Stimulated activated CD8-positive, alpha-beta memory T cell treated with anti-CD3 and anti-CD28 coated beads, Interleukin-4, amount 100 ng/mL, for 24 hours (primary cell): ENCODE results near the gene P4HTM.

Experiments
- DNase-seq: peaks from one replicate; pipeline ENCODE4 v3.0.0-alpha.2; 2020; ENCODE audit warnings: low read depth

Gene P4HTM, protein sequence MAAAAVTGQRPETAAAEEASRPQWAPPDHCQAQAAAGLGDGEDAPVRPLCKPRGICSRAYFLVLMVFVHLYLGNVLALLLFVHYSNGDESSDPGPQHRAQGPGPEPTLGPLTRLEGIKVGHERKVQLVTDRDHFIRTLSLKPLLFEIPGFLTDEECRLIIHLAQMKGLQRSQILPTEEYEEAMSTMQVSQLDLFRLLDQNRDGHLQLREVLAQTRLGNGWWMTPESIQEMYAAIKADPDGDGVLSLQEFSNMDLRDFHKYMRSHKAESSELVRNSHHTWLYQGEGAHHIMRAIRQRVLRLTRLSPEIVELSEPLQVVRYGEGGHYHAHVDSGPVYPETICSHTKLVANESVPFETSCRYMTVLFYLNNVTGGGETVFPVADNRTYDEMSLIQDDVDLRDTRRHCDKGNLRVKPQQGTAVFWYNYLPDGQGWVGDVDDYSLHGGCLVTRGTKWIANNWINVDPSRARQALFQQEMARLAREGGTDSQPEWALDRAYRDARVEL

DNA sequence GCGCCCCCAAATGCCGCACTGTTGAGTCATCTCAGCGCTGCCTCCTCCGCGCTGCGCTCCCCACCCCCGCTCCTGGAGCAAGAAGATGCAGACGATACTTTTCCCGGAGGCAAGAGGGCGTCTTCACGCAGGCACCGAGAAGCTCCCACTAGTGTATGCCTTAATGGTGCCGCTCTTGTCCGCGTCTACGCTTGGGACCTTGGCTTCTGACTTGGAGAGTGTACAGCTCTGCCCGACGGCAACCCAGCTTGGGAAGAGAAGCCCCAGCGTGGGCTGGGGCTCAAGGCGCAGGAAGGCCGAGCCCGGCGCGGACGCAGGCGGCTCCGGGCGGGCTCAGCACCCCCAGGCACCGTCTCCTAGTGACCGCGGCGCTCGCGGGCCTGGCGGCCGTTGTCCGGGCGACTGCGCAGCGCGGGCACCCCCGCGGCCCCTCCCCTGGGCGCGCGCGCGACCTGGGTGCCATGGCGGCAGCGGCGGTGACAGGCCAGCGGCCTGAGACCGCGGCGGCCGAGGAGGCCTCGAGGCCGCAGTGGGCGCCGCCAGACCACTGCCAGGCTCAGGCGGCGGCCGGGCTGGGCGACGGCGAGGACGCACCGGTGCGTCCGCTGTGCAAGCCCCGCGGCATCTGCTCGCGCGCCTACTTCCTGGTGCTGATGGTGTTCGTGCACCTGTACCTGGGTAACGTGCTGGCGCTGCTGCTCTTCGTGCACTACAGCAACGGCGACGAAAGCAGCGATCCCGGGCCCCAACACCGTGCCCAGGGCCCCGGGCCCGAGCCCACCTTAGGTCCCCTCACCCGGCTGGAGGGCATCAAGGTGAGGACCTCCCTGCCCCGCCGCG, at the start of gene P4HTM:
TSS of gene P4HTM (plus strand) at position 446 of the 840 bp plus-strand sequence. CDS start at position 462, 16 bp downstream.
- peak; percentile 76 for DNase-seq

DNA sequence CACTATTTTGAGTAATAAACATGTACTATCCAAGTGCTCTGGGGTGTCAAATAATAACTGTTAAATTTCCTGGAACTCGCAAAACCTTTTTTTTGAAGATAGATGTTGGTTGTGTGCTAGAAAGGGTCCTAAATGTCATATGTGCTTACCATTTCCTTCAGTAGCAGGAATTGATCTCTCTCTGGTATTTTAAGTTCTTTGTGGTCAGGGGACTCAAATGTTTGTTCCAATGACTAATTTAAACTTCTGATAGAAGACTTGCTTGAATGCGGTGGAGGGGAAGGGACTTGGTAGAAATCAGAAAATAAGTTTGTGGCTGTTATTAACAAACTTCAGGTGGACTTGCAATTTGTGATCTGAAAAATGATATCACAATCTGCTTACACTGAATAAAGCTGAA, 44.6 kb upstream of the P4HTM start:
- DNase-seq = no peak

DNA sequence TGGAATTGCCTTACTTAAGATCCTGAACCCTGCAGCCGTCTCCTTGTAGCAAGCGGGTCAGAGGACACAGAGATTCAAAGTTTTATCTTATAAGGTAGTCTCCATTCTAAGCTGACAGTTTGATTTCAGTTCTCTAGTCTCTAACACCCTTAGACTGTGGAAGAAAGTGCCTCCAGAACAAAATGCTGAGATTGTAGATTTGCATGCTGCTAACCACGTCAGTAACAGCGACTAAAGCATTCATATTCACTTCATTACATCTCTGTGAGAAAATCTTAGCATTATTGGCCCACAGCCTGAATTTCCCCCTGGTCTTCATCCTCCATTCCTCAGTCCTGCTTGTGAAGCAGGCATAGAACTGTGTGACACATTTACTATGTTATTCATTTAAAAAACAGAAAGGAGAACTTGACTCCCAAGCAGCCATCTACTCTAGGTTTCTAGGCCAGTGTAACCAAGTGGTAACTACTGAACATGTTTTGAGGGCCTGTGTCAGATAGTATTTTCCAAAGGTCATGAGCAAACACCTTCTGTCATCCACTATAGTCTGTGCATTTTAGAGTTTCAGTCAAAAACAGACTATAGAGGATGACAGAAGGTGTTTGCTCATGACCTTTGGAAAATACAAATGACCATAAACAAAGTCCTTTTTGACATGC, 44.0 kb upstream of the P4HTM start:
- no peak for DNase-seq

DNA sequence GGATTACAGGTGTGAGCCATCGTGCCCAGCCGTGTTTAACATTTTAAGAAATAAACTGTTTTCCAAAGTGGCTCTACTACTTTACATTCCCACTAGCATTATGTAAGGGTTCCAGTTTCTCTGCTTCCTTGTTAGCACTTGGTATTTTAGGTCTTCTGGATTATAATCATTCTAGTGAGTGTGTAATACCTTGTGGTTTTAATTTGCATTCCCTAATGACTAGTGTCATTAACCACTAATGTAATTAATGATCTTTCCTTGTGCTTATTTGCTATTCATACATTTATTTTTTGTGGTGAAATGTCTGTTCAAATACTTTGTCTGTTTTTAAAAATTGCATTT, 40.7 kb upstream of the P4HTM start:
- no peak for DNase-seq

DNA sequence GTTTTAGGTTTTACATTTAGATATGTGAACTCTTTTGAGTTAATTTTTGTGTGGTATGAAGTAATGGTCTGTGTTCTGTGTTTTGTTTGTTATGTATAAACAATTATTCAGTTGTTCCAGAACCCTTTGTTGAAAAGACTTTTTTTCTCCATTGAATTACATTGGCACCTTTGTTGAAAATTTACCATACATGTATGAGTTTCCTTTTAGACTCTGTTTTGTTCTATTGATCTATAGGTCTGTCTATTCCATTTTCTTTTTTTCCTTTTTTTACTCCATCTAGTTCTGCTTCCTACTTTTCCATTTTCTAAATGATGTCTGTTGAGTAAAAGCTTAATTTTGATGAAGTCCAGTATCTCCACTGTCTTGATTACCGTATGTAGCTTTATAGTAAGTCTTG, 40.0 kb upstream of the P4HTM start:
- no peak for DNase-seq

DNA sequence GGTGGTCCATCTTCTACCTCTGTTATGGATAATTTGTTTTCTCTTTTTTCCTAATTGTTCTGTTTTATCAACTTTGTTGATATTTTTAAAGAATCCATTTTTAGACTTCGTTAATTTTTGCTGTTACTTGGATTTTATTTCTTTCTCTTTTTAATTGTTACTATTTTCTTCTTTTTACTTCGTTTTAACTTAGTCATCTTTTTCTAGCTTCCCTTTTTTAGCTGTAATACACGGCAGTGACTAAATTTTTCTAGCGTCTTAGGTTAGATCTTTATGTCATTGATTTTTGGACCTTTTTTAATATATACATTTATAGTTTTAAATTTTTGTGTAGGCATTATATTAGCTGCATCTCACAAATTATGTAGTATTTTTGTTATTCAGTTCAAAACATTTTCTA, 38.3 kb upstream of the P4HTM start:
- no peak for DNase-seq

DNA sequence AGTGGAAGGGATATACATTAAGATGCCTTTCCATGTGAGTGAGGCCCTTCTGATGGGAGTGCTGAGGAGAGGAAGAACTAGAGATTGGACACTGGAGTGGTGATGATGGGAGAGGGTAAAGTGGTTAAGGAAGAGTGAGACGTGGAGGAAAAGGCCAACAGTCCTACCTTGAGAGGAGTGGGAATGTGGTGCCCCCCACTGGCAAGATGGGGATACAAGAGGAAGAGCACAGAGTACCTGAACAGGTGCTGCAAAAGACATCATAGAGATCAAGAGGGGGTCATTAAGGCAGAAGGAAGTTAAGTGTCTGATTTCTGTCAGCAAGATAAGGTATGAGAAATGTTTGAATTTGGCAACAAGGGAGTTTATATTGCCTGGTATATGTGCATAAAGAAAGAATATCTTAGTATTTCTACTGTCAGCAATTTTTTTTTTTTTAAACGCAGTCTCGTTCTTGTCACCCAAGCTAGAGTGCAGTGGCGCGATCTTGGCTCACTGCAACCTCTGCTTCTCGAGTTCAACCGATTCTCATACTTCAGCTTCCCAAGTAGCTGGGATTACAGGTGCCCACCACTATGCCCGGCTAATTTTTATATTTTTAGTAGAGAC, 37.4 kb upstream of the P4HTM start:
- no peak for DNase-seq

DNA sequence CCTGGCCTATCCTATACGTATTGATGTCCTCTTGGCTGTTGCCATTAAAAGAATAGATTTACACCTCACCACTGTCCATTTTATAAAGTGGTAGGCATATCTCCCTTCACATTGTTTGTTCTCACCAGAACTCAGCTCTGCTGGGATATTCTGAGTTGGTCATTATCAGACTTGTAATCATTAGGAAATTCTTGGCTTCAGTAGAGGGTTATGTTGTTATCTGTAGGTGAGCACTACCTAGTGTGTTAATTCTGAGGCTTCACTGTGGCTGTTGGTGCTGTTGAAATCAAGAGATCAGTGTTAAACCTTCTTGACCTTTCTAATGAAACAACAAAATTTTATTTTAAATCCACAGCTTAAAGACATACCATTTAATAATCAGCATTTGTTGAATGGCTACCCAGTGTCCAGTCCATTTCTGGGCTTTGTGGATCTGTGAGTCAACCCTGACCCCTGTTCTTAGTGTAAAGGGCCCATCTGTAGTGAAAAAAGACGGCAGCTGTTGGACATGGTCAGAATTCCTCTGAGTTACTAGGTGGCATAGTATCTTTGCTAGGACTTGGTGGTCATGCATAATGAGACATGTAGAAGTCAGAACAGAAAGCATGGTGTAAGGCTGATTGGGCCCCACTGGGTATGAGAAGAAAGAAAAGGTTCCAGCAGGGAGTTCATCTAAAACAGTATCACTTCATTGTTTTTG, 32.9 kb upstream of the P4HTM start:
- DNase-seq = no peak

DNA sequence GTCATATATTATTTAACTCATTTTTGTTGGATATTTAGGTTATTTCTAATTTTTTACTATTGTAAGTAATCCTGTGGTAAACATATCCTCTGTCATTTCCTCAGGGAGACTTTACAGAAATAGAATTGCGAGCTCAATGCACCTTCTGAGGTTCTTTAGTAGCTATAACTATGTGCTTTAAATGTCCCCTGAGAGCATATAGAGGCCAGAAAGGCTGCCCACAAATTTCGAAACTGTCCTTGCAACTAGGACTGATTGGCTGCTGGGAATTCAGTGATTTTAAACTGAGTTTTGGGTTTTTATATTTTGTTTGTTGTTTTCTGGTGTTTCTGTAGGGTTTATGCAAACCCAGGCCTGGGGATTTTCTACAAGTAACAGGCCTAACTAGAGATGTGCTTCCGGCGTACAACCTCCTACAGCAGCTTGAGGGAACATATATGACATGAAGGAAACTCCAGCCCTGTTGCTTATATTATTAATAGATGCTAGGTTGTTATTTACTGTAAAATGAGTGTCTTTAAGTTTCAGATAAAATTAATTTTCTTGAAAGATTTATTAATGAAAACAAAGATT, 29.1 kb upstream of the P4HTM start:
- no peak for DNase-seq

DNA sequence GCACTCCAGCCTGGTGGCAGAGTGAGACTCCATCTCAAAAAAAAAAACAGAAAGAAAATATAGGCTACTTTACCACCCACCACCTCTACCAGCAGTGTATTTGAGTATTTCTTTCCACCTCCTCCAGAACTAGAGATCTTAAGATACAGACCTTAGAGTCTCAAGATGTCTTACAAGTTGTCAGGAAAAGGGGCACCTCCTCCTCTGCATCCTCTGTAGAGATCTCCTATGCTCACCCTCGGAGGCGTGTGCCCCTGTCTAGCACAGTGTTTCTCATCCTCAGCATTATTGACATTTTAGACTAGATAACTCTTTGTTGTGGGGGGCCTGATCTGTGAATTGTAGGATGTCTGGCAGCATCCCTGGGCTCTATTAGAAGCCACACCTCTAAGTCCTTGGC, 27.7 kb upstream of the P4HTM start:
- DNase-seq = no peak

DNA sequence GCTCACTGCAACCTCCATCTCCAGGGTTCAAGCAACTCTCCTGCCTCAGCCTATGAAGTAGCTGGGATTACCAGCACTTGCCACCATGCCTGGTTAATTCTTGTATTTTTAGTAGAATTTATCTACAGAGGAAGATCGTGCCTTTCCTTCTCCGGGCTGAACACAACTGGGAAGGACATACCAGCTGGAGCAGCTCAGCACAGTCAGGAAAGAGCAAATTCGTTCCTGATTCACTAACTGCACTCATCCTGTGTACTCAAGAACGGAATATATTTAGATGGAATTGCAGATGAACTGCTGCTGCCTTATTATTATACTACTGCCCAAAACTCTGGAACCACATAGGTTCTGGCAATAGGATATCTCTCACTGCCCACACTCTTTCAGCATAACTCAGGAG, 27.1 kb upstream of the P4HTM start:
- DNase-seq = no peak

DNA sequence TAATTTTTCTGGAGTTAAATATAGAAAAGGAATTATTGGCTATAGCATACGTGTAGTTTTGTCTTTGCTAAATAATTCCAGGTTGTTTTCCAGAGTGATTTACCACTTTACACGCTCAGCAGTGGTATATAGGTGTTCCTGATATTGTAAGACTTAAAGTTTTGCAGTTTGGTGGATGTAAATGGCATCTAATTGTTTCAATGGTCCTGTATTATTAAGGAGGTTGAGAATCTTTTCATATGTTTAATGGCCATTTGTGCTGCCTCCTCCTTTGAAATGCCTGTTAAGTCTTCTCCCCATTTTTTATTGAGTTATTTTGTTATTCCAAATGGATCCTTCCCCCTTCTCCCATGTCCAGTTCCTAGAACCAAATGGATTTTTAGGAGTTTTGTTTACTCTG, 26.4 kb upstream of the P4HTM start:
- no peak for DNase-seq

DNA sequence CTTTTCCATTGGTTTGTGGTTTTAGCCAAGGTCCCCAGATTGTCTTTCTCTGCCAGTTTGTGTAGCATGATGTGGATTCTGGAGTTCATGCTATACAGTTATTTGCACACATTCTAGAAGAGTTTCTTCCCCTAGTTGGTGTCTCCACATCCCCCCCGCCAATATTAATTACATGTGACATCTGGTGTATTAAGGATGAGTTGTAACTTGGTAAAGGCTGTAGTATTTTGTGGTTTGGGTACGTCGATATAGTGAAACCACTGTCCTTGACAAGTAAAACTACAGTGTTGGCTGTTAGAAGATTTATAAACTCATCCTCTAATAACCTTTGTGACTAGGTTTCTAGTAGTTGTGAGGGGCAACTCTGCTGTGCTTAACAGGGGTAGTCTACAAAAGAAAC, 23.7 kb upstream of the P4HTM start:
- no peak for DNase-seq

DNA sequence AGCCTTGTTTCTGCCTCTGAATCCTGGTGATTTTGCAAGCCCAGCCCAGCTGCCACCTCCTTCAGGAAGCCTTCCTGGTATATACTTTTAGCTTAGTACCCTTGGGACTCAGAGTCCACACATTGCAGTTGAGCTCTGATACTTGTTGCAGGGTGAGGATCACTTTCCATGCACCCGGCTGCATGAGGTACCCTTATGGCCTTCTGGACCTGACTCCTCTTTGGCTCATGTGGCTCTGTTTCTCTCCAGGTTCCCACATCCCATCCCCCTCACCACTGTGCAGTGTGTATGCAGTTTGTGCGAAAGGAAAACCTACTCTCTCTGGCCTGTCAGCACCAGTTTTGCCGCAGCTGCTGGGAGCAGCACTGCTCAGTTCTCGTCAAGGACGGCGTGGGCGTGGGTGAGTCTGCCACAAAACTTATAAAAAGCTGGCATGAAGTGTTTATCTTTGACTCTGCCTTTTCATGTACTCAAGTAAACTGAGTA, 23.1 kb upstream of the P4HTM start:
- DNase-seq = no peak

DNA sequence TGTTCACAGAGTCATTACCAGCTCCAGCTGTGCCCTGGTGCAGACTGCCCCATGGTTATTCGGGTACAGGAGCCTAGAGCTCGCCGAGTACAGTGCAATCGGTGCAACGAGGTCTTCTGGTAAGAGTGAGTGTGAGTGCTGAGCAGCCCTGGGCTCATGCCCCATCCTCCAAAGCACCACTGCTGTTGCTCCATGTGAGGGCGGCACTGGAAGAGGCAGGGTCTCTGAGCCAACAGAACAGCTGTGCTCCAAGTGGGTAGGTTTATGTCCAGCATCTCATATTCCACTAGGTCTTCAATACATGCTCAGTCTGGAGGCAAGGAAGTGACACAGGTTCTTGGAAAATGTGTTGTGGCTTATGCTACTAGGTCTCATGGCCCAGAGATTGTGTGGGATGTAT, 19.5 kb upstream of the P4HTM start:
- no peak for DNase-seq

DNA sequence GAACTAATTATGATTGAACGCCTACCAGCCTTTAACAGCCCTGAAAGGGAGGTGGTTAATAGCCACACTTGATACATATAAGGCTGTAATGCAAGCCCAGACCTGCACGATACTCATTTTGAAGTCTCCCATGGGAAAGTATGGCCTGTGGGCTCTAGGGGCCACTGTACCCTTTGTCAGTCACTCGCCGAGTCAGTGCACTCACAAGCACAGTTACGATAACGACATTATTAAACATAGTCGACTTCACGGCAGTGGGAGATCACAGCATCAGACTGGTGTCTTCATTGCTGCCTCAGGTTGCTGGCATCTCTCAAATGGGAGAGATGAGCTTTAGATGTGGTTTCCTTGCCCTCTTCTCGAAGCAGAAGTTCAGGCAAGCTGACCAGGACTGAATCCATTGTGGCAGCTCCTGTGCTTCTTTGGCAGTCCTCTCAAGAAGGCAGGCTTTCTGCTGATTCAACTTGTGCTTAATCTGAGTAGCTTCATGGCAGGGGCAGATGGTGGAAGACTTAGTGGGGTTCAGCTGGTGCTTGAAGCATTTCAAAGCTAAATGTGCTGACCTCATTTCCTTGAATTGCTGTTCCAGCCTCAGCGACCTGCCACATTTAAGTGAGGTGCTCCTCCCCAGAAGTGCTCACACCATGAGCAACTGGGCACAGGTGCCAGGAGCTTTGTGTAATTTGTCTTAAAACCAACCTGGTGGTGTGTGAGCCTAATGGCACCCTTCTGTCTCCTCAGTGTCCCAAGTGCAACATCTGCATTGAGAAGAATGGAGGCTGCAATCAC, 15.8 kb upstream of the P4HTM start:
- DNase-seq = no peak

DNA sequence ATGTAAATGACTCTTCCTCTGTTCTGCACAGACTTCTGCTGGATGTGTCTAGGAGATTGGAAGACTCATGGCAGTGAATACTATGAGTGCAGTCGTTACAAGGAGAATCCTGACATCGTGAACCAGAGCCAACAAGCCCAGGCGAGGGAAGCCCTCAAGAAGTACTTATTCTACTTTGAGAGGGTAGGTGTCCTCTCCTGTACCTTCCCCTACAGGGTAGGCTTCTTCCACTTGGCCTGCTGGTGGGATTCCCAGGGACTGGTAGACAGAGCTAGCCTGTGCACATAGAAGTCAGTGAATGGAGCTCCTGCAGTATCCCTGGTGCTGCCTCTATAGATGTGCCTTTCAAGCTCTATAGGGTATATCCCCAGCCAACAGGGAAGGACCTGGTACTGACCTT, 10.6 kb upstream of the P4HTM start:
- no peak for DNase-seq

DNA sequence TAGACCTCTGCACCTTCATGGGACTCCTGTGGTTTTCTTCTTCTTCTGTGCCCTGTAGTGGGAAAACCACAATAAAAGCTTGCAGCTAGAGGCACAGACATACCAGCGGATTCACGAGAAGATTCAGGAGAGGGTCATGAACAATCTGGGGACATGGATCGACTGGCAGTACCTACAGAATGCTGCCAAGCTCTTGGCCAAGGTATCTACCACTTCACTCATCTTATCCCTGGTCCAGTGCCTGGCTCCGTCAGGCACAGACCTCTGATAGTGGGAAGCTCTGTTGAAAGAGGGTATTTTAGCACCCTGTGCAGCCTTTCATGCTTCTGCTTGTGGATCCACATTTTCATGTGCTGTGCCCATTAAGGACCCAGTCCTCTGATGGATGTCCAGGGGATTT, 9.7 kb upstream of the P4HTM start:
- DNase-seq = no peak

DNA sequence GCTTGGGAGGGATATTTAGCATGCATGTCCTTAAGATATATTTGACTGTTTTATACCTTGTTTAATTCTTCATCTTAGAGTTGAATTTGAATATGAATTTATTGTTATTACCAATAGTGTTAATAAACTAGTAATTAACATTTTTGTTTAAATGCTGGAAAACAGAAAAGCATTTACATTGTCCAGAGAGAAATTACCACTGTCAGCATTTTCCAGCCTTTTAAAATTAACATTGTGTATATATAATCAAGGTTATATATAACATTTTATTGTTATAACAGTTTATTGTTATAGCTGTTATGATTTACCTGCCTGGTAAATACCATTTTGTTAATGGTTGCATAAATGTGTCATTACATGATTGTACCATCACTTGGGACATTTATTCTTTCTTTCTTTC, 8.0 kb upstream of the P4HTM start:
- no peak for DNase-seq

DNA sequence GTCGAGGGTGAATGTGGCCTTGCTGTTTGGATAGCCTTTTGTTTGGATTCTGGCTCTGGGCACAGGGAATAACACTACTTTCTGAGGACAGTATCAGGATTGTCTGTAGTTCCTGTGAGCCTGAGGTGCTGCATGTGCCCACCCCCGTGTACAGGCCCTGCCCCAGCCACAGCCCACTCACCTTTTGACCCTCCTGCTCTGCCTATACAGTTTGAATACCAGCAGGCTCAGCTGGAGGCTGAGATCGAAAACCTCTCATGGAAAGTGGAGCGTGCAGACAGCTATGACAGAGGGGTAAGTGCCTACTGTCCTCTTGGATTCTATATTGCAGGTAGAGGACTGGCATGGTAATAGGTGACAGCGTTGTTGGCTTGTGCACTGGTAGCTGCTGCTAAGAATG, 7.4 kb upstream of the P4HTM start:
- DNase-seq = no peak
